Measurements from ENCODE around the gene ELP4.
"Not testable (repeated sequence)": the region's sequence is repeated elsewhere in the genome, so short reads cannot be mapped to it uniquely, and the experiment has no call there.

Gene ELP4, protein sequence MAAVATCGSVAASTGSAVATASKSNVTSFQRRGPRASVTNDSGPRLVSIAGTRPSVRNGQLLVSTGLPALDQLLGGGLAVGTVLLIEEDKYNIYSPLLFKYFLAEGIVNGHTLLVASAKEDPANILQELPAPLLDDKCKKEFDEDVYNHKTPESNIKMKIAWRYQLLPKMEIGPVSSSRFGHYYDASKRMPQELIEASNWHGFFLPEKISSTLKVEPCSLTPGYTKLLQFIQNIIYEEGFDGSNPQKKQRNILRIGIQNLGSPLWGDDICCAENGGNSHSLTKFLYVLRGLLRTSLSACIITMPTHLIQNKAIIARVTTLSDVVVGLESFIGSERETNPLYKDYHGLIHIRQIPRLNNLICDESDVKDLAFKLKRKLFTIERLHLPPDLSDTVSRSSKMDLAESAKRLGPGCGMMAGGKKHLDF

DNA sequence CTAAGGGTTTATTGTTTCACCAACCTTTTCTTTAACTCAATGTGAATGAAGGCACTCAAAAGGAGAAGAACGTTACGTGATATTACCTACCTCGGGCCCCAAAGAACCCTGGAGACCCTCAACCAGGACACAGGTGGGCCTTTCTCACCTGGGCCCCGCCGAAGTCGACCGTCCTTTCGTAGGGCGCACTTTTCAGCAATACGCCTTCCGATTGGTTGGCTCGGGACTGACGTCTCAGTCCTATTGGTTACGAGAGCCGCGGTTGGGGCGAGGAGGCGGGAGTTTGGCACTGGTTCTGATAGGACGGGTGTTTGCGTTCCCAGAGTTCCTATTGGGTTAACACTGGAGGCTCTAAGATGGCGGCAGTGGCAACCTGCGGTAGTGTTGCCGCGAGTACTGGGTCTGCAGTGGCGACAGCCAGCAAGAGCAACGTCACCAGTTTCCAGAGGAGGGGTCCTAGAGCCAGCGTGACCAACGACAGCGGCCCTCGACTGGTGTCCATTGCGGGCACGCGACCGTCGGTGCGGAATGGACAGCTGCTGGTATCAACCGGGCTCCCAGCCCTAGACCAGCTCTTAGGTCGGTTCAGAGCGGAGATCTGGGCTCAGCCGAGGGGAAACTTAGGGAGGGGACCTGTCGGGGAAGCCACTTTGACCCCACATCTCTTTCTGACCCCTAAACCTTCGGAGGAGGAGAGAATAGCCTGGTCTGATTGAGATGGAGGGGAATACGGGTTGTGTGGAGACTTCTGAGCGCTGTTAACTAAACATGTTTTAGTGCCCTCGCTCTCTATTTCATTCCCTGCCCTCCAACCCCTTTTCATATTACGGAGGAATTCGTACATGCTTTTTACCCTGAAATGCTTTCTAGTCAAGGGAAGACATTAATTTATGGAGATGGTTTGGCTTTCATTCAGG, at the start of gene ELP4, which contains the start of gene IMMP1L:
Gene ELP4, plus strand, starts transcription at position 339 of the 917 bp plus-strand sequence. Its CDS starts 18 bp downstream, at position 357.
Gene IMMP1L, minus strand, starts transcription at position 194 of the 917 bp plus-strand sequence. CDS start 46,346 bp downstream, outside the sequence.
- peak; percentile 89 for DNase-seq (ENCODE audit: low read depth in 2 of 2)

DNA sequence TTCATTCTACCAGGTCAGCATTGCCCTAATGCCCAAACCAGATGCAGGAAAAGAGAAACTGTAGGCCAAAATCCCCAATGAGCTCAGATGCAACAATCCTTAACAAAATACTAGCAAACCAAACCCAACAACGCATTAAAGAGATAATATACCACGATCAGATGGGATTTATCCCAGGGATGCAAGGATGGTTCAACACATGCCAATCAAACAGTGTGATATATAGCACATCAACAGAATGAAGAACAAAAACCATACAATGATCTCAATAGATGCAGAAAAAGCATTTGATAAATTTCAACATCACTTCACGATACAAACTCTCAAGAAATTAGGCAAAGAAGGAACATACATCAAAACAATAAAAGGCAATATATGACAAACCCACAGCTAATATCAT, 45.1 kb upstream of the ELP4 start:
- no peak for DNase-seq (ENCODE audit: low read depth in 2 of 2)

GRCh38 chr11:31474083-31474482, 35.5 kb upstream of the ELP4 start:
- DNase-seq (ENCODE audit: low read depth in 2 of 2) = no peak

DNA sequence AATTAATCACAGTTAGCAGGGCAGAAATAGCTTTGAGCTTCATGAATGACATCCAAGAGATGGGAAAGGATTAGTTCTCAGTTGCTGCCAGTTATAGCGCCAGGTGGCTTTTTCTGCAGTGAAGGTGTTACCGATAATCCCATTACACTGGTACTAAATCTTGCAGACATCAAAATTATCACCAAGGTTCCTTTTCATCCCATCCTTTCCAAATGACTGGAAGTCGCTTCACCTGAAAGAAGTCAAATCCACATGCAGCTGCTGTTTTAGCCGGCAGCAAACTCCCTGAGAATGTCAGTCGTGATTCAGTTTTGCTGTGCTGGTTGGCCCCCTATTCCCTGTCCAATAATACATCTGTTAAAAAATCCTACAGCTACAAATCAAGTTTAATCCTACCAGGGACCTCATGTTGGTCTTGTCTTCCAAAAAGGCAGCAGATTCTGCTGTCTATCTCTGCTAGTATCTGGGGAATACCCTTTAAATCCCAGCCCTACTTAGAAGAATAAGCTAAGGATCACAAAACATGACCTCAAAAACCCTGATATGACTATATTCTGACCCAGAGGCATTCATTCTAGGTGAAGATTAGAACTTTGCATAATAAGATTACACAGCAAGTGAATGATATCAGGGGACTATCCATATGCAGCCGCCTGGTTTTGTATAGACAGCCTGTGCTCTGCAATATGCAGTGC, 31.9 kb upstream of the ELP4 start:
- DNase-seq (ENCODE audit: low read depth in 2 of 2) = no peak

DNA sequence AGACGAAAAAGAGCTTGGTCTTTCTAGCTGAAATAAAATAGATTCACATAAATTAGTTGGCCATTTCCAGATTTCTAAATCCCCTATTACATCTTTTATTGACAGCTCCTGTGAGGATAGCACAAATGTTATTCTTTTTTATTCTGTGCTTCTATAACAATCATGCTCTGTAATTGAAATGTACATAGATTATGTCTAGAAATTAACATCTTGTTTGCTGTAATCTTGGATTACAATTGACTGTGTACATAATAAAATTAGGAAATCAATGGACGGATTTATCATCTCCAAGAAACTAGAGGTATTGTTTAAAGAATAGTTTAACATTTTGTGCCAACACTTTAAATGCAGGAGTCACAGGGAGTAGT, 31.4 kb upstream of the ELP4 start:
- DNase-seq (ENCODE audit: low read depth in 2 of 2) = no peak

GRCh38 chr11:31479066-31479465, 30.5 kb upstream of the ELP4 start:
- DNase-seq (ENCODE audit: low read depth in 2 of 2) = no peak

DNA sequence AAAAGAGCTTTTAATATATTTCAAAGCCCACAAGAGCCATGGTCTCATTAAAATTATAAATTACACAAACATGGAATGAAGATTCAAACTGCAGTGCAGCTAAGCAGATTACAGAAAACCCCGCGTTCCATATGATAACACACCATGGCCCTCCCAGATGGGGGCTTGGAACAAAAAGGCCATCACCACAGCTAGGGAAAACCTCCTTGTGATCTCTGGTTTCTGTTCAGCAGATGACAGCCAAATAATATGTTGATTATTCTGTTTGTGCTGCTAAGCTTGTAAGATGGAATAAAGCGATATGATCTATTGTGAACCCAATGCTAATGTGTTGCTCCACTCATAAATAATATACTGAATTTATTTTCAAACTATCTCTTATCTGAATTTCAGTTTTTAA, 28.6 kb upstream of the ELP4 start:
- DNase-seq (ENCODE audit: low read depth in 2 of 2) = no peak

GRCh38 chr11:31484497-31484896, 25.1 kb upstream of the ELP4 start:
- DNase-seq (ENCODE audit: low read depth in 2 of 2) = no peak

DNA sequence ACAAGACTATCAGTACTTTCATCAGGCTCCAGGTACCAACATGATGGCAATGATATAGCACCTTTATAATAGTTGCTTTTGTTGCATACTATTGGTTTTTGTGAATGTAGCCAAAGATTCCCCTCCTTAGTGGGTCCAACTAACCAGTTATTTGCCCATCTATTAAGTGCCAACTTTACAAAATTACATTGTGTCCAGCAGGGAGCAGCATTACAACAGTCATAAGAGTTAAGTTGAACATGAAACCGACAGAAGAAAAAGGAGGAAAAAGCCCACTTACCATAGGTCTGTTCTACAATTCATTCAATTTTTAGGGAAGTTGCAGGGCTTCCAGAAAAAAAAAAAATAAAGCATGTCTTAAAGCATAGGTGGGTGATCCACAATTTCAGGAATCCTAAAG, 21.7 kb upstream of the ELP4 start:
- DNase-seq (ENCODE audit: low read depth in 2 of 2) = no peak

DNA sequence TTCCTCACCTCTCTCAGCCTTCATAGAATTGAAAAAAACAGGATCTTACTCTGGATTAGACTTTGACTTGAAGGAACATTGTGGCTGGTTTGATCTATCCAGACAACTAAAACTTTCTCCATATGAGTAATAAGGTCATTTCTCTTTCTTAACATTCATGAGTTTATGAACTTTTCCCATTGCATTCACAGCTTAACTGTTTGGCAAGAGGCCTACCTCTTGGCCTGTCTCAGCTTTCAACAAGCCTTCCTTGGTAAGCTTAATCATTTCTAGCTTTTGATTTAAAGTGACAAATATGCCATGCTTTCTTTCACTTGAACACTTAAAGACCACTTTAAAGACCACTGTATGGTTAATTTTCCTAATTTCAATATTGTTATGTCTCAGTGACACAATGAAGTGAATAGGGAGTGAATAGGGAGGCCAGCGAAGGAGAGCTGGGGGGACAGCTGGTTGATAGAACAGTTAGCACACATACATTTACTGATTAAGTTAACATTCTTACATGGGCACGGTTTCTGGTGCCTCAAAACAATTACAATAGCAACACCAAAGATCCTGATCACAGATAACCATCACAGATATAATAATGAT, 17.1 kb upstream of the ELP4 start:
- no peak for DNase-seq (ENCODE audit: low read depth in 2 of 2)

DNA sequence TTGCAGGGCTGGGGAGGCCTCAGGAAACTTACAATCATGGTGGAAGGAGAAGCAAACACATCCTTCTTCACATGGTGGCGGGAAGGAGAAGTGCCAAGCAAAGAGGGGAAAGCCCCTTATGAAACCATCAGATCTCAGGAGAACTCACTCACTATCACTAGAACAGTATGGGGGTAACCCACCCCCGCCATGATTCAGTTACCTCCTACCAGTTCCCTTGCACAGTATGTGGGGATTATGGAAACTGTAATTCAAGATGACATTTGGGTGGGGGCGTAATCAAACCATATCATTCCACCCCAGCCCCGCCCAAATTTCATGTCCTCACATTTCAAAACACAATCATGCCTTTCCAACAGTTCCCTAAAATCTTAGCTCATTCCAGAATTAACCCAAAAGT, 16.3 kb upstream of the ELP4 start:
- DNase-seq (ENCODE audit: low read depth in 2 of 2) = no peak

DNA sequence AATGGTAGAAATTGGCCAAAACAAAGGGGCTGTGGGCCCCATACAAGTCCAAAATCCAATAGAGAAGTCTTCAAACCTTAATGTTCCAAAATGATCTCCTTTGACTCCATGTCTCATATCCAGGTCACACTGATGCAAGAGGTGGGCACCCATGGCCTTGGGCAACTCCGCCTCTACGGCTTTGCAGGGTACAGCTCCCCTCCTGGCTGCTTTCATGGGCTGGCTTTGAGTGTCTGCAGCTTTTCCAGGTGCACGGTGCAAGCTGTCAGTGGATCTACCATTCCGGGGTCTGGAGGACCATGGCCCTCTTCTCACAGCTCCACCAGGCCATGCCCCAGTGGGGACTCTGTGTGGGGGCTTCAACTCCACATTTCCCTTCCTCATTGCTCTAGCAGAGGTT, 15.8 kb upstream of the ELP4 start:
- DNase-seq (ENCODE audit: low read depth in 2 of 2) = not testable (repeated sequence)

DNA sequence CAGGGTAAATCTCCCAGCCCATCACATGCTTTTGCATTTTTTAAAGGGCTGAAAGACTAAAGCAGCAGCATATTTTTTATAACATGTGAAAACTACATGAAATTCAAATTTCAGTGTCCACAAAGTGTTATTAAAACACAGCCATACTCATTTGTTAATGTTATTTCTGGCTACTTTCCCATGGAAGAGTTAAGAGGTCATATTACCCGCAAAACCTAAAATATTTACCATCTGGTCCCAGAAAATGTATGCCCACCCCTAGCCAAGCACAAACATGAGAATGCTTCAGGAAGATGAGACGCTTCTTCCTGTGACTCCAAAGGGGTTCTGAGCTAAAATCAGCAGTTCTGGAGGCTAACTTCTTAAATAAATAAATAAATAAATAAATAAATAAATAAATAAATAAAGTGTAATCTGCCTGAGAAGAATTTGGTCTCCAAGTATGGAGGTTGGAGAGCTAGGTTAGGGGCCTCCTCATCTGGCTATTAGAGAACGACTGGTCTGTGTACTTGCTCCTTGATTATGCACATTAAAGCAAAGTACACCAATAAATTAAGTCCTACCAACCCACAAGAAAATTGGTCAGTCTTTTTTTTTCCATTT, 9.9 kb upstream of the ELP4 start:
- no peak for DNase-seq (ENCODE audit: low read depth in 2 of 2)

GRCh38 chr11:31500560-31500959, 9.0 kb upstream of the ELP4 start:
- DNase-seq (ENCODE audit: low read depth in 2 of 2) = no peak

- no peak for DNase-seq (ENCODE audit: low read depth in 2 of 2)
Measured at GRCh38 chr11:31509051-31509428, 527 bp upstream of the ELP4 start.

DNA sequence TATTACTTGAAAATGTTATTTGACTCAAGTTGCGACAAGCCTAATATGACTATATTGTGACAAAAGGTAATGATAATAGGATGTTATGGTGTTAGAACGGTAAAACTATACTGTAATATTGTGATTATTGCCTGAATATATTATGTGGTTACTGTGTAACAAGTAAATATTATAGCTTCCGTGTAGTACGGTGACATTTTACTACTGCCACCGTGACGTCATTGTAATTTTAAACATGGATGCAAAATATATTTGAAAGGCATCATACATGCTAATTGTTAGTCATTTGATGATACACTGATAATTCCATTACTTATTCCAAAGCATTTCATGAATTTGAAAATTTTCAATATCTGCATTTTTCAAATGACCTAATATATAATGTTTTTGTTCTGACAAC, 2.5 kb downstream of the ELP4 start:
- DNase-seq (ENCODE audit: low read depth in 2 of 2) = no peak

DNA sequence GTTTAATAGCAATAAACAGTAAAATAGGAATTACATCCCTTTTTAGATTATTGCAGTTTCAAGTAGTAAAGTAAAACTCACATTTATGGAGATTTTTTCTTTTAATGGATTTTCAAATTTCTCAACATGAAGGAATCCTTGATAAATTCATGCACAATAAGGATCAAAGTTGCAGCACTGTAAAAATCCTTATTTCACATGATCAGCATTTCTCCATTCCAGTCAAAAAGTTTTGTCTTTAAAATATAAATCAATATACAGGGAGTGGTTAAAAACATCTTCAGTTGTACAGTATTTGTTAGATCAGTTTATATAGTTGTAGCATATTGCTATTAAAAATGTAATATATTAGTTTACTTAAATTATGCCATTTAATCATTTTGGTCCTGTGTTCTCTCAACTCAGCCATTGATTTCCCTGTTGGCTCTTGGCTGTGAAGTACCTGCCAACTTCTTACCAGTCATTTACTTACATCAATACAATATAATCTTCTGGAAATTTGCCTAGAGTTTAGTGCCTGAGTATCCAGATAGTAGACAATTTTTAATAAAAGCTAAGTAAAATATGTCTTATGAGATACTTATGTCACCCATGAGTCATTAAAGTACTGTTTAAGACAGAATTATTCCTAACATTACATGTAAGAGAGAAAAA, 12.1 kb downstream of the ELP4 start:
- DNase-seq (ENCODE audit: low read depth in 2 of 2) = no peak

DNA sequence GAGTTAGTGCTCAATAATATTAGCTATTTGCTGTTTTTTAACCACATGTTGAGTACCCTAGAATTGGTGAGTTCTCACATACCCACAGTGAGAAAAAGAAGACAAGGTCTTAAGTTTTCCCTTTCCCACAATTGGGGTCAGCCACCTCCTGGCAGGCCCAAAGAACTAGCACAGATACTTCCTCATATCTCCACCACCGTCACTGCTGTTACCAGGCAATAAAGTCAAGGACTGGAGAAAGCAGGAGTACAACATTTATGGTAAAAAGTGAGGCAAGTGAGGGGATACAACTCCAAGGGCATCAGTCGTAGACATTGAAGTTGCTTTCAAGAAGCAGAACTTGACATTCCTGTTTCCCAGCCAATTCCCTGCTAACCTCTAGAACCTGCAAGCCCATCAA, 19.6 kb downstream of the ELP4 start:
- DNase-seq (ENCODE audit: low read depth in 2 of 2) = no peak

DNA sequence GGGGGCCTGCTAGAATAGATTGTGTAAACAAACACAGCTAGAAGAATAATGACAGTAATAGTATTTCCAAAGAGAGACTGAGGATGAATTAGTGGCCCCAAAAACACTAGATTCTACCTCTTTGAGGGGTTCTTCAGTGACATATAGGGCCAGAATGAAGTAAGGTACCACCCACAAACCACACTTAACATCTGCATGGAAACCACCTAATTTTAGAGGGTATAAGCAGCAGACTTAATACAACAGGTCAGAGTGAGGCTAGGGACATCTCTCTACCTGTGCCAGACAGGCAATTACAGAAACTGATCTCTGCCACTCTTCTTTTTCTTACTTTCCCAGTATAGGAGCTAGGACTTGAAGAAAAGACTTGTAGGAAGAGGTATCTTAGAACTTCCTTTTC, 20.1 kb downstream of the ELP4 start:
- DNase-seq (ENCODE audit: low read depth in 2 of 2) = no peak

- DNase-seq (ENCODE audit: low read depth in 2 of 2) = no peak
Measured at GRCh38 chr11:31531293-31531692, 21.7 kb downstream of the ELP4 start.

DNA sequence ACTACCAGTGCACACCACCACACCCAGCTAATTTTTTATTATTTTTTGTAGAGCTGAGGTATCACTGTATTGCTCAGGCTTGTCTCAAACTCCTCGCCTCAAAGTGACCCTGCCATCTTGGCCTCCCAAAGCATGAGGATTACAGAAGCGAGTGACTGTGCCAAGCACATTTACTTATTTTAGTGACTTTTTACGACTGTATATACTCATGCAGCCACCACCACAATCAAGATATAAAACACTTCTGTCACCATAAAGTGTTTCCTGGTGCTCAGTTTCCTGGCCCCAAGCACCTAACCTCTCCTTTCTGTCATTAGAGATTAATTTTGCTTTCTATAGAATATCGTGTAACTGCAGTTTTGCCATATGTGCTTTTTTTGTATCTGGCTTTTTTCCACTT, 25.9 kb downstream of the ELP4 start:
- DNase-seq (ENCODE audit: low read depth in 2 of 2) = no peak

Measured in stimulated activated CD8-positive, alpha-beta memory T cell treated with anti-CD3 and anti-CD28 coated beads, Interleukin-7, amount 100 ng/mL, for 1 hour (primary cell).